ENCODE measurements around the gene BEAN1.

DNA sequence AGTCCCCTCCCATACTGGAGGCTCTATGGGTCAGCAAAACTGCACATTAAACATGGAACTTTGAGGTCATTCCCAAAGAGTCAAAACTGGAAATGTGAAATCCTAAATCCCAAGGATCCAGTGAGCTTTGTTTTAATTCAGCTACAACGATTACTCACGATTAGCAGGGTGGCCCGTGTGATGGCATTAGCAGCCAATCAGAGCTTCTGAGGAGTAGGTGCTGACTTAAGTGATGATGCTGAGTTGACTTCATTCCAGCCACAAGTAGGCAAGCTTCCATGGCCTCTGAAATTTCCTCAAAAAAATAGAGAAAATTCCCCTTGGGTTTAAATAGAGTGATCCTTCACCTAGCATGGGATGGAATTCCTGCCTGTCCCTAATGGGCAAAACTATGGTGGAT lies 28.1 kb upstream of the BEAN1 start:
- no peak for TF ChIP-seq CTCF (conservative IDR thresholded peaks at IDR 0.05)
- no peak for TF ChIP-seq EZH2 (IDR thresholded peaks at IDR 0.05; ENCODE audit: low read depth)

All from PC-9 (cell line).